ENCODE measurements around the gene OR9A4. TPM values are rescaled to one million over a fixed set of nuclear protein-coding genes. Genes with fewer than 3 reads are reported as not detected.

Gene OR9A4, protein sequence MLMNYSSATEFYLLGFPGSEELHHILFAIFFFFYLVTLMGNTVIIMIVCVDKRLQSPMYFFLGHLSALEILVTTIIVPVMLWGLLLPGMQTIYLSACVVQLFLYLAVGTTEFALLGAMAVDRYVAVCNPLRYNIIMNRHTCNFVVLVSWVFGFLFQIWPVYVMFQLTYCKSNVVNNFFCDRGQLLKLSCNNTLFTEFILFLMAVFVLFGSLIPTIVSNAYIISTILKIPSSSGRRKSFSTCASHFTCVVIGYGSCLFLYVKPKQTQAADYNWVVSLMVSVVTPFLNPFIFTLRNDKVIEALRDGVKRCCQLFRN
- total RNA-seq = not detected

DNA sequence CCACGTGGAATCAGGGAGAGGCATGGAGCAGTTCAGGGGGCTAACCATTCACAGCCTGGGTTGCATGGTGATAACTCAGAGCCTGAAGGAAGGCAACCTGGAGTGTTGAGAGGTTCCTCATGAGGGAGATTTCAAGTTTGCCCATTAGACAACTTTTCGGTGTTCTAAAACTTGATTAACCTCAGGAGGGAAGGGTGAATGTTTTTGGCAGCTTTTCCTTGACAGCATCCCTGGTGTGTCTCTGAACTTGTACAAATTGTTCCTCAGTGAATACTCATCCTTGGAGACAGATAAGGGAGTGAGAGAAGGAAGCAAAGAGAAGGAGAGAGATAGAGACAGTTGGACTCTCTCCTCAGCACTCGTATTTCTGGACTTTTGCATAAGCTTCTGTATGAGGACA lies at the start of gene OR9A4:
Gene OR9A4 (plus strand): TSS at position 301 of the 400 bp plus-strand sequence. CDS start 2,477 bp downstream, outside the sequence.

DNA sequence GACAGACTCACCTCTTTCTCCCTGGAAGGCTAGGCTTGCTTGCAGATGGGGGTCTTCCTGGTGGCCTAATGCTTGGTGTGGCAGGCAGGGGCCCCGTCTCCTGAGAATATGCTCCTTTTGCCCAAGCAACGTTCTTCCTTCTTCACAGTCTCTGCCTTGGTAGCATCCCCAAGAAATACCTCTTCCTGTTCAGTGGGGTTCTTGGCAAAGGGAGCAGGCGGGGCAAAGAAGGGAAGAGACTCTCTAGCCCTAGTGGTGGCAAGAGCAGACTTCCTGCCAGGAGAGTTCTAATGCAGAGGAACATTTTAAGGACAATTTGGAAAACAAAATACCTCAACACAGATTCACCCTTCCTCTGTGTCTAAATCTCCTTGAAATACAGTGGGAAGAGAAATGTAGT lies 30.6 kb downstream of the OR9A4 start, which contains the start of gene CLEC5A:
Gene CLEC5A (minus strand): TSS at position 179 of the 400 bp plus-strand sequence. CDS start 682 bp downstream, outside the sequence.

Other genes with a start within 250 kb of the OR9A4 start
- 1 to 10 TPM; 4.5 to 6.3 TPM for gene DENND11, start 214.2 kb upstream of the OR9A4 start, total RNA-seq
- gene WEE2, start 208.0 kb upstream of the OR9A4 start, total RNA-seq = not detected
- 100 to 1,000 TPM in 1 of 2 donors, 10 to 100 TPM in 1; 74.0 to 126 TPM for gene SSBP1, start 178.0 kb upstream of the OR9A4 start, total RNA-seq
- gene TAS2R3, start 152.3 kb upstream of the OR9A4 start, total RNA-seq = 1 to 10 TPM in 1 of 2 donors, under 1 TPM in 1; 1.00 to 2.1 TPM
- 1 to 10 TPM in 1 of 2 donors, under 1 TPM in 1; 1.00 to 1.4 TPM for gene TAS2R4, start 139.7 kb upstream of the OR9A4 start, total RNA-seq
- gene TAS2R5, start 126.2 kb upstream of the OR9A4 start, total RNA-seq = 1 to 10 TPM in 1 of 2 donors, under 1 TPM in 1; 1.00 to 1.0 TPM
- not detected for gene PRSS37, start 74.9 kb upstream of the OR9A4 start, total RNA-seq
- gene CLEC5A, start 30.6 kb downstream of the OR9A4 start, total RNA-seq = not detected
- gene TAS2R38, start 57.4 kb downstream of the OR9A4 start, total RNA-seq = not detected
- not detected for gene MGAM, start 79.5 kb downstream of the OR9A4 start, total RNA-seq
- not detected for gene MGAM2, start 195.3 kb downstream of the OR9A4 start, total RNA-seq